CD4-positive, alpha-beta T cell treated with Interleukin-12 subunit alpha and Interleukin-12 subunit beta, for 1 hour (primary cell): Measurements from ENCODE around the gene TTC7B.

Experiments used
- DNase-seq: peaks from one replicate; pipeline ENCODE4 v3.0.0-alpha.2; 2020

The TTC7B gene

GRCh38 chr14:90805084-90805391 lies 11.2 kb downstream of the TTC7B start:
- no peak for DNase-seq

GRCh38 chr14:90804292-90805083 lies 11.7 kb downstream of the TTC7B start:
- DNase-seq: no peak

GRCh38 chr14:90803249-90803648 lies 13.0 kb downstream of the TTC7B start:
- DNase-seq: no peak

- no peak for DNase-seq
Measured at GRCh38 chr14:90799420-90799819, 16.8 kb downstream of the TTC7B start.

- no peak for DNase-seq
Measured at GRCh38 chr14:90797919-90798318, 18.3 kb downstream of the TTC7B start.

GRCh38 chr14:90797451-90797850 lies 18.8 kb downstream of the TTC7B start:
- DNase-seq: no peak

- no peak for DNase-seq
Measured at GRCh38 chr14:90796329-90796728, 19.9 kb downstream of the TTC7B start.

- no peak for DNase-seq
Measured at GRCh38 chr14:90795744-90796143, 20.5 kb downstream of the TTC7B start.

GRCh38 chr14:90791486-90791885 lies 24.7 kb downstream of the TTC7B start:
- DNase-seq: no peak

GRCh38 chr14:90788031-90788430 lies 28.2 kb downstream of the TTC7B start:
- DNase-seq: no peak

GRCh38 chr14:90785876-90786450 lies 30.3 kb downstream of the TTC7B start:
- no peak for DNase-seq

GRCh38 chr14:90785471-90785870 lies 30.8 kb downstream of the TTC7B start:
- no peak for DNase-seq

GRCh38 chr14:90784621-90785270 lies 31.5 kb downstream of the TTC7B start:
- no peak for DNase-seq

GRCh38 chr14:90783344-90783743 lies 32.9 kb downstream of the TTC7B start:
- no peak for DNase-seq

- DNase-seq: no peak
Measured at GRCh38 chr14:90782892-90783291, 33.3 kb downstream of the TTC7B start.

- DNase-seq: no peak
Measured at GRCh38 chr14:90781876-90782275, 34.4 kb downstream of the TTC7B start.

GRCh38 chr14:90781344-90781761 lies 34.9 kb downstream of the TTC7B start:
- no peak for DNase-seq

- DNase-seq: no peak
Measured at GRCh38 chr14:90780519-90780918, 35.7 kb downstream of the TTC7B start.

- DNase-seq: no peak
Measured at GRCh38 chr14:90778571-90779255, 37.5 kb downstream of the TTC7B start.

GRCh38 chr14:90777830-90778485 lies 38.3 kb downstream of the TTC7B start:
- no peak for DNase-seq

GRCh38 chr14:90777358-90777757 lies 38.9 kb downstream of the TTC7B start:
- no peak for DNase-seq

GRCh38 chr14:90775441-90775840 lies 40.8 kb downstream of the TTC7B start:
- DNase-seq: no peak

- DNase-seq: no peak
Measured at GRCh38 chr14:90774316-90774715, 41.9 kb downstream of the TTC7B start.
